Prostate gland (tissue), 2 donors: ENCODE results near the gene ABCA5.

ENCODE experiments used
- CTCF ChIP-seq, 4 experiments: fragments of 200-600 bp in 2 of 4; fragments of 450-650 bp in 2 of 4; sonication (generic) in 2 of 4; IDR thresholded peaks; 1 replicate in 3 of 4; 2 replicates in 1 of 4; pipeline ENCODE4 v1.5.1; 2016 to 2019; ENCODE audit warnings: antibody characterized with exemption in 4 of 4, mild to moderate bottlenecking in 2 of 4, moderate library complexity in 2 of 4
- POLR2A ChIP-seq: fragments of 450-650 bp; IDR thresholded peaks from one replicate; pipeline ENCODE4 v1.6.1; 2016; ENCODE audit warnings: antibody characterized with exemption, mild to moderate bottlenecking

DNA sequence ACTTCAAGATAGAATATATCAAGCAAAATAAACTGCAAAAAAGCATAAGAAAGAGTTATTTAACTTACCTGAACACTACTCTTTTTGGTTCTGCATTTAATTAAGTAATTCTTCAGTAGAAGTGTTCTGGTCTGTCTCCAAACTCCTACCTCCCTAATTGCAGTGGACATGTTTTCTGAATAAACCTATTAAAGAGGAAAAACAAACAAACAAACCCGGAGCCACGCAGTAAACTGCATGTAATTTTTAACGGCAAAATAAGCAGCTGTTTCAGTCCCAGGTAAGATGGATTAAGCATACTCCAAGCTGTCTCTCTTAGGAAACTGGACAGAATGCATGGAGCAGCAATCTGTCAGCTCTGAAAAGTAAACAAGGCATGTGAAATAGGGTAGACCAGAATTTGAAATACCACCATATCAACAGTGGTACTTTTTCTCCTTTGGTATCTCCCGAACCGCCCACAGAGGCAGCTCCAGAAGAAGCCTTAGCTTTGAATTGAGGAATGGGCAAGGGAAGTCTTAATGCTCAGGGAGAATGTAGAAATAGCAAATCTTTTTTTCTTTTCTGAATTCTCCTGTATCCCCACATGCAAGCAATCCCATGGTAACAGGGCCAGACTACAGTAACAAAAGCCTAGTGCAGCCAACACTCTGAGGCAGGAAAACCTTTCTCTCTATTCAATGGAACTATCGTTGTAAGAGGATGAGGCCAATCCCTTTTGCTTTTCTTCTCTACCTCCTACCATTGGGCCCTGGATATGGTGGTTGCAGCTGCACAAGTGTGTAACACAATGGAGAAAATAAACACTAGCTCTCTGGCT lies 12.5 kb downstream of the ABCA5 start:
- no peak for TF ChIP-seq CTCF (IDR thresholded peaks at IDR 0.05)
- TF ChIP-seq POLR2A, result no peak
